Measurements from ENCODE around the gene ARR3.

DNA sequence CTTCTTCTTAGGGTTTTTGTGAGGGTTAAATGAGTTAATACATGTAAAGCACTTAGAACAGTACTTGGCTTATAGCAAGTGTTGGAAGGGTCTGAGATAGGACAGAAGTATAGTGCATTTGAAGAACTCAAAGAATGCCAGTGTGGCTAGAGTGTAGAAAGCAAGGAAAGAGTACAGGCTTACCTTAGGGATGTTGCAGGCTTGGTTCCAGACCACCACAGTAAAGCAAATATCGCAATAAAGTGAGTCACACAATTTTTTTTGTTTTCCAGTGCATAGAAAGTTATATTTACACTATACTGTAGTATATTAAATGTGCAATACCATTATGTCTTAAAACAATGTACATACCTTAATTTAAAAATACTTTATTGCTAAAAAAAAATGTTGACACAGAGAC is 63.0 kb downstream of the ARR3 start:
- TF ChIP-seq, protein P1, sequence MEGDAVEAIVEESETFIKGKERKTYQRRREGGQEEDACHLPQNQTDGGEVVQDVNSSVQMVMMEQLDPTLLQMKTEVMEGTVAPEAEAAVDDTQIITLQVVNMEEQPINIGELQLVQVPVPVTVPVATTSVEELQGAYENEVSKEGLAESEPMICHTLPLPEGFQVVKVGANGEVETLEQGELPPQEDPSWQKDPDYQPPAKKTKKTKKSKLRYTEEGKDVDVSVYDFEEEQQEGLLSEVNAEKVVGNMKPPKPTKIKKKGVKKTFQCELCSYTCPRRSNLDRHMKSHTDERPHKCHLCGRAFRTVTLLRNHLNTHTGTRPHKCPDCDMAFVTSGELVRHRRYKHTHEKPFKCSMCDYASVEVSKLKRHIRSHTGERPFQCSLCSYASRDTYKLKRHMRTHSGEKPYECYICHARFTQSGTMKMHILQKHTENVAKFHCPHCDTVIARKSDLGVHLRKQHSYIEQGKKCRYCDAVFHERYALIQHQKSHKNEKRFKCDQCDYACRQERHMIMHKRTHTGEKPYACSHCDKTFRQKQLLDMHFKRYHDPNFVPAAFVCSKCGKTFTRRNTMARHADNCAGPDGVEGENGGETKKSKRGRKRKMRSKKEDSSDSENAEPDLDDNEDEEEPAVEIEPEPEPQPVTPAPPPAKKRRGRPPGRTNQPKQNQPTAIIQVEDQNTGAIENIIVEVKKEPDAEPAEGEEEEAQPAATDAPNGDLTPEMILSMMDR (IDR thresholded peaks at IDR 0.05), result no peak
- no peak for TF ChIP-seq POLR2A (IDR thresholded peaks at IDR 0.05)

All from right lobe of liver (tissue), 4 donors.